Middle frontal gyrus (tissue), 1 donor: Measurements from ENCODE around the gene VAV2.

Source experiments
- DNase-seq: peaks from one replicate; pipeline ENCODE4 v3.0.0-alpha.2; 2015; ENCODE audit warnings: low spot score; ENCODE audit errors: extremely low spot score

The VAV2 gene

DNA sequence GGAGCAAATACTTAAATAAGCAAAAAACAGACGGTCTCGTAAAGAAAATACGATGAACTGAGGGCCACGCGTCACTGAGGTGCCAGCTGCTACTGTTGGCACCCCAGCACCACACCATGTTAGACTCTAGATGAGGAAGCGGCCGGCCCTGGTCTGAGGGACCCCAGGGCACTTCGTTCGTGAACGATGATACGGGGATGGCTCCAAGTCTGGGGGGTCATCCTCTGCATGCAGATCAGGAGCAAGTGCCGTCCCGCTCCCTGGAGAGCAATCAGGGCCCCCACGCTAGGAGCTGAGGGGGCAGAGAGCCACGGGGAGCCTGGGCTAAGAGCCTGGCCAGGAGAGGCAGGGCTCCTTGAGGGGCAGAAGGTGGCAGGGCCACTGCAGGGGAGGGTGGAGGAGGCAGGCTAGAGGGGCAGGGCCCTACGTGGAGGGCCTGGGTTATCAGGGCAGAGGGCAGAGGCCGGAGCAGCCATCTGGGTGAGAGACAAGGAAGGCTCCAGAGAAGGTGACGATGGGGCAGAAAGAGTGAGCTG lies 278.1 kb downstream of the VAV2 start:
- DNase-seq: no peak

GRCh38 chr9:133713150-133713959 lies 278.8 kb downstream of the VAV2 start:
- no peak for DNase-seq

DNA sequence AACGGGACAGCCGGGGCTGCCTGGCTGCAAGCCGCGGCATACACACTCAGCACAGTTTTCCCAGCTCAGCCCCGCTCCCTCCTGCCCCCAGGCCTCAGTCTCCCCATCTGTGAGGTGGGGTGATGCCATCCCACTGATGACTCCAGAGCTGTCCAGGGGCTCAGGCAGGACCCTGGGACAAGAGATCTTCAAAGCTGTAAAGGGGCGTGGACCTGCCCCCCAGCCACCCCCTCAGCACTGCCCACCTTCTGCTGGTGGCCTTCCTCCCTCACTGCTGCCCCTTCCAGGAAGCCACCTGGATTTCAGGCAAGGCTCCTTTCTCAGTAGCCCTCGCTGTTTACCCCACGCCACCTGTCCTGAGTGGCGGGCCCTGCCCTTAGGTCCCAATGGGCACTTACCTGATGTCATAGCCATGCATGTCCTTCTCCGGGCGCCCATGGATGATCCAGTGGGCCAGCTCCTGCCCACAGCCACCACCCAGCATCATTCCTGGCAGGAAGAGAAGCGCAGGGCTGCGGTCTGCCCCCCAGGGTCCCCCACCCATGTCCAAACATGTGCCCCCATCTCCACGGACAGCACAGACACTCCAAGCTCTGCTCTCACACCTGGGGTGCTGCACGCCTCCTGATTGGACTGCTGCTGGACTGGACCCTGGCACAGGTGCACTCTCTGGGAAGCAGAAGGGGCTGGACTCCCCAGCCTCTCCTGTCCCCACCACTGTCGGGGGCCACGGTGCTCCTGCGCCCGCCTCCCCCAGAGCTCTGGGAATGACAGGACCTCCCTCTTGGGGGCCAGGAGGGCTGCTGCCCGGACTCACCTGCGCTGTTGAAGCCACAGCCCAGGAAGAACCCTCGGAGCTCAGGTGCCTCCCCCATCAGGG lies 279.7 kb downstream of the VAV2 start:
- no peak for DNase-seq
